ENCODE results near the gene SAMD4B. TPM values are rescaled to one million over a fixed set of nuclear protein-coding genes. Genes with fewer than 3 reads are reported as not detected.
A peak's percentile ranks its signal among the peaks of the same experiment; 100 is the strongest.

Gene SAMD4B
- total and polyA plus RNA-seq, 9 of the 15 experiments (the other 6 are each of a cell fraction or from before 2014, with no cell fraction given), result 3.4 to 90.5 (median 38.0) TPM

DNA sequence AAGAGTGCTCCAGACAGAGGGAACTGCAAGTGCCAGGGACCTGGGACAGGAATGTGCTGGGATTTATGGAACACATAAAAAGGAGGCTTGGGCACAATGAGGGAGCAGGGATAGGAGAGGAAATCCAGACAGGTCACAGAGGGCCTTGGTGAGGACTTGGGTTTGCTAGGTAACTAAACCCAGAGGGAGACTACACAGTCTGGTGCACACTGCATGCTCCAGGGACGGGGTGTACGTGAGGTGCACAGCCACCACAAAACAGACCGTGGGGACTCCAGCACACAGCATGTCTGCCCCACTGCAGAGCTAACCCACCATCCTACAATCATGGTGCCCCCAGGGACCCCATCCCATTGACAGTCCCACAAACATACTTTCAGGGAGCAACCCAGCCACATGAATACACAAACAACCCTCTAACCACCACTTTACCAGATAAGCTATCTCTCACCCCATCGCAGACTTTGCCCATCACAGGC, 58.9 kb downstream of the SAMD4B start (continued):
- TF ChIP-seq ERF (CRISPR knock-in tag; IDR thresholded peaks at IDR 0.05), result no peak
- TF ChIP-seq SMARCC2 (IDR thresholded peaks at IDR 0.05; ENCODE audit: low read depth), result 0 out of 2 replicates have a peak, but pooled peaks have one; percentile 32
- TF ChIP-seq CEBPZ (IDR thresholded peaks at IDR 0.05; ENCODE audit: borderline replicate concordance, low read depth, low read length), result no peak
- TF ChIP-seq ZNF23 (CRISPR knock-in tag; IDR thresholded peaks at IDR 0.05), result no peak
- TF ChIP-seq CHD1 (IDR thresholded peaks at IDR 0.05; ENCODE audit: low read length), result no peak
- no peak for TF ChIP-seq RBM25 (IDR thresholded peaks at IDR 0.05; ENCODE audit: low read depth, low read length, severe bottlenecking)
- no peak; the same call in 1 of the 2 replicates for TF ChIP-seq FOSL1 (tag; conservative IDR thresholded peaks at IDR 0.05)
- no peak for TF ChIP-seq FOXM1 (IDR thresholded peaks at IDR 0.05; ENCODE audit: low read depth)
- TF ChIP-seq FOXM1 (CRISPR knock-in tag; IDR thresholded peaks at IDR 0.05; ENCODE audit: low read depth), result no peak
- TF ChIP-seq SRSF9 (IDR thresholded peaks at IDR 0.05; ENCODE audit: borderline replicate concordance, low read depth, low read length), result no peak
- no peak for TF ChIP-seq GABPA (tag; conservative IDR thresholded peaks at IDR 0.05; ENCODE audit: low read depth)
- TF ChIP-seq ZFP91 (CRISPR knock-in tag; IDR thresholded peaks at IDR 0.05), result no peak
- TF ChIP-seq SMARCA4 (IDR thresholded peaks at IDR 0.05), result peak; percentile 80
- TF ChIP-seq ZFX (CRISPR knock-in tag; IDR thresholded peaks at IDR 0.05), result no peak
- TF ChIP-seq ZBED1 (IDR thresholded peaks at IDR 0.05), result no peak
- no peak for TF ChIP-seq ARID4B (CRISPR knock-in tag; IDR thresholded peaks at IDR 0.05)
- TF ChIP-seq, protein P1, sequence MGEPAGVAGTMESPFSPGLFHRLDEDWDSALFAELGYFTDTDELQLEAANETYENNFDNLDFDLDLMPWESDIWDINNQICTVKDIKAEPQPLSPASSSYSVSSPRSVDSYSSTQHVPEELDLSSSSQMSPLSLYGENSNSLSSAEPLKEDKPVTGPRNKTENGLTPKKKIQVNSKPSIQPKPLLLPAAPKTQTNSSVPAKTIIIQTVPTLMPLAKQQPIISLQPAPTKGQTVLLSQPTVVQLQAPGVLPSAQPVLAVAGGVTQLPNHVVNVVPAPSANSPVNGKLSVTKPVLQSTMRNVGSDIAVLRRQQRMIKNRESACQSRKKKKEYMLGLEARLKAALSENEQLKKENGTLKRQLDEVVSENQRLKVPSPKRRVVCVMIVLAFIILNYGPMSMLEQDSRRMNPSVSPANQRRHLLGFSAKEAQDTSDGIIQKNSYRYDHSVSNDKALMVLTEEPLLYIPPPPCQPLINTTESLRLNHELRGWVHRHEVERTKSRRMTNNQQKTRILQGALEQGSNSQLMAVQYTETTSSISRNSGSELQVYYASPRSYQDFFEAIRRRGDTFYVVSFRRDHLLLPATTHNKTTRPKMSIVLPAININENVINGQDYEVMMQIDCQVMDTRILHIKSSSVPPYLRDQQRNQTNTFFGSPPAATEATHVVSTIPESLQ (CRISPR knock-in tag; IDR thresholded peaks at IDR 0.05), result no peak

Data from K562 (cell line).